HG02678 (cell line): Measurements from ENCODE around the gene NLGN1.

ENCODE experiments used
- ATAC-seq: cut with Tn5 transposase; IDR thresholded peaks from one replicate; pipeline ENCODE4 v1.9.1; 2021; ENCODE audit warnings: mild to moderate bottlenecking, moderate library complexity; ENCODE audit not compliant: unreplicated experiment

Gene NLGN1

GRCh38 chr3:174132006-174132405 is 734.5 kb downstream of the NLGN1 start:
- no peak for ATAC-seq

GRCh38 chr3:174132421-174133042 is 735.0 kb downstream of the NLGN1 start:
- no peak for ATAC-seq

GRCh38 chr3:174146008-174146407 is 748.5 kb downstream of the NLGN1 start:
- ATAC-seq, result no peak

DNA sequence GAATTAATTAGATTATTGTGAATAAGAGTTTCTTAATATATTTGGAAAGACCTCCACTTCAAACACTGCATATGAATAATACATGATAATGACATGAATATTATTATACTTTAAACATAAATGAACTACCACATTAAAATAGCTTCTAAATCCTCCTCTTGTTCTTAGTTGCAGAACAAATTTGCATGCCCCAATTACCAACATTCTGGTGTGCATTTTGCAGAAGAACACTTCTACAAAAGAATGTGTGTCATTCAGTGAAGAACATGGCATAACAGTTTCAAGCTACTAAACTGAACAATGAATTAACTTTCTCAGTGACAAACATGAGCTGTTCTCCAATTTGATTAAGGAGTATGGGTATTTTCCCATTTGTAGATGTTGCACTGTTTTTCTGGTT is 750.3 kb downstream of the NLGN1 start:
- no peak for ATAC-seq

GRCh38 chr3:174153871-174154270 is 756.3 kb downstream of the NLGN1 start:
- no peak for ATAC-seq

- ATAC-seq, result no peak
Measured at GRCh38 chr3:174156200-174156599, 758.7 kb downstream of the NLGN1 start.

DNA sequence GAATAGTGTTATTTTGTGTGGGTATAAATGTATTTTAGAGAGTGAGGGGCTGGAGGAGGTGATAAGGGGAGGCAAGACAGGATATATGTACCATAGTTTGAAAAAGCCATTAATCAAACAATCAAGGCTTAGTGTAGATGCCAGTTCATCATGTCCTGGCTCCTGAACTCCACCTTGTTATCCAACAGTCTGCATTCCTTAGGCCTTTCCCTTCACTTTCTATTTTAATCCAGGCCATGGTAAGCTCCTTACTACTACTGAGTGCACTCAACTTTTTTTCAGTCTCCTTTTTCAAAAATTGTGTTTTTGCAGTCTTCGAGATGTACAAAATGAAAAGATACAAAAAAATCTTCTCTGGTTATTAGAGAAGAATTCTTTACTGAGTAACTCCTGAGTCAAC is 761.1 kb downstream of the NLGN1 start:
- no peak for ATAC-seq

DNA sequence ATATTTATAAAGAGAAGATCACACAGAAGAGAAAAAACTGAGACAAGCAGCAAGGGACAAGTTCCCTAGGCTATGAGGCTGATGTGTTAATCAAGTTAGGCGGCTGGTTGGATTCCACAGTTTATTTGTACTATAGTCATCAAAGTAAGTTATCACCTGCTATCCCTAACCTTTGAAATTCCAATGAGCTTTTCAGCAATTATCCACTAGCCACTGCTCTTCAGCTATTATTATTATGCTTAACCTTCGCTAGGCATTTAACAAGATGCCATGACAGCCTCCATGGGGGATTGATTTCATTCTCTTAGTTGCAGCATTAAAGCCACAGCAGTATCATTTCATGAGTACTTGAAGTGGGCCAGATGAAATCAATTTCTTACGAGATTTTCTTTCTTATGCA is 762.1 kb downstream of the NLGN1 start:
- ATAC-seq, result no peak

DNA sequence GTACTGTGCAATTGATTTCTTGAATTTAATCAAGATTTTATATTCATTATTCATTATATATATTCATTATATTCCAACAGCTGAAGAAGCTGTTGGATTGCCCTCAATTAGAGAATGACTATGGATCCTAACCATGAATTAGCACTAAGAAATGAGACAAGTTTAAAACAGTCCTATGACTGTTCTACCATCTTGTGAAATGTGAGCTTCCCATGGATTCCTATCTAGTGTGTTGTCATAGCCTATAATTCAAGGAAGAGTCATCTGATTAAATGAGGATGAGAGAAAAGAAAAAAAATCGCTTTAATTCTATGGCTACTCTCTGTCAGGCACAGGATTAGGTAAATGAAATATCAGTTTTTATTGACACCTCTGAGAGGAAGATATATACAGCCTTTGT is 765.0 kb downstream of the NLGN1 start:
- ATAC-seq, result no peak

DNA sequence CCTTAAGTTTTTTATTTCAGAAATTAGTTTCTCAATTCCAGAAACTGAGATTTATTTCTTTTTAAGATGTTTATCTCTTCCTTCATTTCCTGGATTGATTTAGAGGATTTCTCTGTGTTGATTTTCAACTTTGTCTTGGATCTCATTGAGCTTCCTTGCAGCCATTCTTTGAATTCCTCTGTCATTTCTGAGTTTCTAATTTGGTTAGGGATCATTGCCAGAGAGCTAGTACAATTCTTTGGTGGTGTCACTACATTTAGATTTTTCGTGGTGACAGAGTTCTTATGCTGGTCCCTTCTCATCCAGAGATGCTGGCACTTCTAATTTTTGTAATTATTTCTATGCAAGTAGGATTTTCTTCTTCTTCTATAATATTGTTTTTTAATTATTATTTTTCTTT is 770.5 kb downstream of the NLGN1 start:
- no peak for ATAC-seq

DNA sequence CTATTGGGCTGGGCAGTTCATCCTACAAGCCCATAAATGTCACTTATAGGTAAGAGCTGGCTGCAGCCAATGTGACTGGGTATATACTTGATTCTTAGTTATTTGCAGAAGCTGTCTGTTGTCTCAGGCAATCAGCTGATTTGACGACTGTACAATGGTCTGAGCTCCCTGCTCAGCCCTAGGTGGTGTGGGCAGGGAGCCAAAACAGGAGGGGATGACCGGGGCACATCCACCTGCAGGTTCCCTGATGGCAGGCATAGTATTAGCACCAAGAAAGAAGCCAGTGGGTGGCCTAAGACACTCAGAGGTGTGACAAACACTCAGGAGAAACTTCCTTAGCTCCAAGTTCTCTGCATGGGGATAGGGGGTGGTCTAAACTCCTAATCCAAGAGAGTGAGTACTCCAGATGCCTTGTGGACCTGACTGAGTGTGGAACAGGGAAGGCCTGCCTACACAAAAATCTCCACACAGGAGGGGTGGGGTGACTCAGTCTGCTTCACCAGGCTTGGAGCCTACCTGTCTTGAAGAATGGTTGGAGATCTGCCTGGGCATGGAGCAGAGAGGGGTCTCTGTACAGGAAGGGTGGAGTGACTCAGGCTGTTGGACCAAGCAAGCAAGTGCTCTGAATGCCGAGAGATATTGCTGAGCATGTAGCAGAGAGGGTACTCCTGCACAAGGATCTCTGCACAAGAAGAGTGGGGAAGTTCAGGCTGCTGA is 771.2 kb downstream of the NLGN1 start:
- ATAC-seq, result no peak

DNA sequence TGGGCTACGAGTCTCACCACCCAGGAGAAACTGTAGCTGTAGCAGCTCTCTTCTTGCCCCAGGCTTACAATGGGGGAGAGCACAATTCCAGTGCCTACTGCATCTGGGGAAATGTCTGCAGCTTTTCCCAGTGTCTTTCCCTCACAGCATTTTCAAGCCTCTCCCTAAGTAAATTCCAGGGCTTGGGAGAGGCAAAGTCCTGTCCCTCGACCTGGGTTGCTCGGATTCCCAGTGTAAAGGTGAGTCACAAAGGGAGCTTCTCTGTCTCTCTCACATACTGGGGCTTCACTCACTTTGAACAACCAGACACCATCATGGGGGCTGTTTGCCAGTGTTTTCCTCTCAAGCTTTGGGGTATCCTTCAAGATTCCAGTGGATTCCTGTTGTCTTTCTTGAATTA is 772.2 kb downstream of the NLGN1 start:
- ATAC-seq, result no peak

DNA sequence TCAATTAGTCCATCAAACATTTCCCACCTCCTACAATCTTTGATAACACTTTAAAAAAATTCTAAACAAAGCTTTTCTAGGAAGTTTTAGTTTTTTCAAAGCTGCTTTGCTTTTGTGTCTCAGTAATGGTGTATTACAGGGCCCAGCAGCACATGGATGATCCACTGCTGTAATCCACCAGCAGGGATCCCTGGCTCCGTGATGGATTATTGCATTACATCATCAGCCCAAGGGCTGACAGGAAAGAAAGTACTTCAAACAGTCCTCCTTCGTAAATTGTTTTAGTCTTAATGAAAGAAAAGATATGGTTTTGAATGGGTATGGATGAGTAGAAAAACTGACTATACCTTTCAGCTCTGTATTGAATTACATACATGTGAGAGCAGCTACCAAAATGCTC is 772.7 kb downstream of the NLGN1 start:
- ATAC-seq, result no peak

DNA sequence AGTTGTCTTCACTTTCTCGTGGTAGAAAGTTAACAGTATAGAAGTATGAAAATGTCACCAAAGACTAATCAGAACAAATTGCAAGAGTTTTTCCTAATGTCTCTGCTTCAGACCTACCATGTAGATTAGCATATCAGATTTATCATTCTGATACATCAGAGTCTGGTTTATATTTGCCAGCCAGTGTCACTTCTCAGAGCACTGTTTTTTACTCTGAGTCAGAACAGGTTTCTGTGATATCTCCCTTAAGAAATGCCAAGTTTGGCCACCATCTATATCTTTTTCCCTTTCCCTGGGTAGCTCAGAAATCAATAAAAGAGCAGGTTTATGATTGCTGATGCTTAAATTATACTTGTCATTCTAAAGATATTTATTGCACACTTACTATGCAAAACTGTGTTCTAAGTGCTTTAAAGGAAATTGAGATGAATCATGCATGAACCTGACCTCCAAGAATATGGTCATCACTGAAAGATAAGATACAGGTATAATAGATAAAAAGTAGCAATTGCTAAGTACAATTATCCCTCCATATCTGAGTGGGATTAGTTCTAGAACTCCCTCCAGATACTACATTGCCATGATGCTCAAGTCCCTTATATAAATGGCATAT is 788.9 kb downstream of the NLGN1 start:
- no peak for ATAC-seq

DNA sequence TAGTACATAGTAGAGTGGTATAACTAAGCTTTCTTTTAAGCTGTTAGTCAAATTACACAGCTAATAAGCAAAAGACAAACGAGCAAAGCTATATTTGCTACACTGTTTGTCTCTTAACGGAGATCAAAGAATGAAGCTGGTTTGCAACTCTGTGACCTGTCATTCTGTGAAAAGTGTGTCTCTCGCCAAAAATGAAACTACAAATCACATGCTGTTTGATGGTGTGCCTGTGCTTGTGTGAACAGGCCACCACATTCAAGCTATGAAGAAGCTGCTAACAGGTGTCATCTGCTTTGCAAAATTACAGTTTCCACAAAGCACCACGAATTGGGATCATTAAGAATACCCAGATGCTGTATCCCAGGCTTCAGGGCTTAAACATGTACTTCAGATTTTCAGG is 793.8 kb downstream of the NLGN1 start:
- ATAC-seq, result no peak

- no peak for ATAC-seq
Measured at GRCh38 chr3:174191895-174192294, 794.4 kb downstream of the NLGN1 start.

- ATAC-seq, result no peak
Measured at GRCh38 chr3:174192471-174192870, 794.9 kb downstream of the NLGN1 start.

- ATAC-seq, result no peak
Measured at GRCh38 chr3:174193604-174194003, 796.1 kb downstream of the NLGN1 start.

- ATAC-seq, result no peak
Measured at GRCh38 chr3:174197416-174197815, 799.9 kb downstream of the NLGN1 start.

GRCh38 chr3:174198199-174198598 is 800.7 kb downstream of the NLGN1 start:
- no peak for ATAC-seq

DNA sequence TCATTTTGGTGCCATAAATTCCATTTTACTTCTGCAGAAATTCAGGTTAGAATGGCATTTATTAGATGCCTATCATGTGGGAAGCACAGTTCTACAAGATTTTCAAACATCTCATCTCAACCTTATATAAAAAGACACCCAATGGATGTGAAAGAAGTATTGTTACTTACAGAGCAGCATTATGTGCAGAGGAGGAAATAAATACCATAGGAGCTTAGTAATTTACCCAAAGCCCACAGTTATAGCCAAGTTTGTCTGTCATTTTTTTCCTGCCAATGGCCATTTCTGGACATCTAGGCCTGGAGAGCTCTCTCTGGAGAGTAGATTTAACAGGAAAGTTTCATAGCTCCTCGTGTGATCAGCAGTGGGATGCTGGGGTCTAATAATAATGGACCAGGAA is 802.2 kb downstream of the NLGN1 start:
- ATAC-seq, result no peak

- ATAC-seq, result no peak
Measured at GRCh38 chr3:174202116-174202515, 804.6 kb downstream of the NLGN1 start.
